ENCODE results near the gene CYP2J2. TPM values are rescaled to one million over a fixed set of nuclear protein-coding genes. Genes with fewer than 3 reads are reported as not detected.

Gene CYP2J2
- total and polyA plus RNA-seq, 2 donors (not counting 1 experiment from before 2014, with no cell fraction given): 0.34 to 0.91 TPM

- WGBS (ENCODE audit: insufficient coverage): no CpG with 5 or more reads among the region's 1 CpG
- Histone ChIP-seq H3K36me3 (replicated peaks in 1 of 2; ENCODE audit: control extremely low read depth in 1 of 2, control insufficient read depth in 1 of 2, extremely low read depth in 1 of 2, insufficient read depth in 2 of 2, low read length in 1 of 2) (no peaks in the 10 kb centered on the region), H3K9ac (ENCODE audit: low read length) (no peak overlapping the region), H3K79me2 (ENCODE audit: control insufficient read depth, insufficient read depth, low read length) (no peaks in the 10 kb centered on the region), H3K27ac (ENCODE audit: low read length in 2 of 2) (no peak overlapping the region), H3K4me2 (replicated peaks; ENCODE audit: low read depth, low read length, poor library complexity, severe bottlenecking) (no peak overlapping the region), H4K20me1 (ENCODE audit: control insufficient read depth, insufficient read depth, low read length, poor library complexity, severe bottlenecking) (no peaks in the 10 kb centered on the region), H3K9me3 (ENCODE audit: control extremely low read depth in 1 of 3, control insufficient read depth in 2 of 3, insufficient read depth in 1 of 3, low read length in 2 of 3) (peaks cover 0 to 2% (median under 1%) of the 10 kb centered on the region in 3 donors), H3K4me1 (ENCODE audit: control insufficient read depth in 2 of 2, insufficient read depth in 2 of 2, low read length in 2 of 2) (peaks cover 10% of the 10 kb centered on the region in 2 donors), H3K4me3 (ENCODE audit: control extremely low read depth in 1 of 5, extremely low read depth in 1 of 5, insufficient read depth in 1 of 5, low read depth in 2 of 5, low read length in 4 of 5) (no peak overlapping the region), H2AFZ (ENCODE audit: insufficient read depth, low read depth, low read length, poor library complexity, severe bottlenecking) (no peak overlapping the region), H3K27me3 (replicated peaks in 1 of 4; ENCODE audit: control extremely low read depth in 1 of 4, control insufficient read depth in 3 of 4, insufficient read depth in 4 of 4, low read length in 3 of 4) (peaks cover 0 to 12% (median 6%) of the 10 kb centered on the region in 4 experiments)
- ChIA-PET CTCF (interaction anchor here (1.3 kb wide), 1 partner anchor 18 kb away, joined by 4 read pairs; no protein-coding TSS in a partner anchor), POLR2A (no interaction called here)
- Mint-ChIP-seq H3K4me3 (no peak overlapping the region), H3K27me3 (peaks cover 39% of the 10 kb centered on the region), H3K9me3 (ENCODE audit: insufficient read depth) (no peaks in the 10 kb centered on the region), H3K4me1 (peaks cover 17% of the 10 kb centered on the region), H3K27ac (no peak overlapping the region)
- ATAC-seq (ENCODE audit: low read depth) (no peak), DNase-seq (no peak)
- intact Hi-C loops (cut with micrococcal nuclease): no loop called here
- TF ChIP-seq CTCF (IDR thresholded peaks at IDR 0.05) (no peak), EZH2 (IDR thresholded peaks at IDR 0.05; ENCODE audit: borderline replicate concordance, insufficient read depth, low read depth, low read length, poor library complexity, severe bottlenecking) (no peak)
Observed at GRCh38 chr1:59928996-59929395, 2.4 kb upstream of the CYP2J2 start.

DNA sequence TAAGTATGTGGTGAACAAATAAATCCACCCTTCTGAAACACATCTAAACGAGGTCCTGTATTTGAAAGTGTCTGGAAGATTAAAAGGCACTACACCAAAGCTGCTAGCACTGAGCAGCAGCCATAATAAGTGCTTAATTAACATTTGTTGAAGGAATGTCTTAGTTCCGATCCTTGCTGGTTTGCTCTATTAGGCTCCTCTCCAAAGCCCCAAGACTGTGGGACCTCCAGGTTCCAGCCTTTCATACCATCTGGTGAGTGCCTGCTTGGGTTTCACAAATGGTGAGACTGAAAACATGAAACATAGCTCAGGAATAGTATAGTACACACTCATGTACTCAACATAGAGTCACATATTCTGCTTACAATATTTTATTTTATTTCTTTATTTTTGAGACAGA is 640 bp upstream of the CYP2J2 start:
- H3K9ac ChIP-seq (ENCODE audit: low read length): no peak overlapping the region
- peak overlapping the region; percentile 79 for H3K4me2 ChIP-seq (replicated peaks; ENCODE audit: low read depth, low read length, poor library complexity, severe bottlenecking)
- no peaks in the 10 kb centered on the region for H3K36me3 ChIP-seq (replicated peaks in 1 of 2; ENCODE audit: control extremely low read depth in 1 of 2, control insufficient read depth in 1 of 2, extremely low read depth in 1 of 2, insufficient read depth in 2 of 2, low read length in 1 of 2)
- peak overlapping the region; percentile 94 for H2AFZ ChIP-seq (ENCODE audit: insufficient read depth, low read depth, low read length, poor library complexity, severe bottlenecking)
- no peaks in the 10 kb centered on the region for H3K79me2 ChIP-seq (ENCODE audit: control insufficient read depth, insufficient read depth, low read length)
- H3K9me3 ChIP-seq (ENCODE audit: control extremely low read depth in 1 of 3, control insufficient read depth in 2 of 3, insufficient read depth in 1 of 3, low read length in 2 of 3): peaks cover 0 to 4% (median 1%) of the 10 kb centered on the region in 3 donors
- TF ChIP-seq CTCF (IDR thresholded peaks at IDR 0.05) (no peak), EZH2 (IDR thresholded peaks at IDR 0.05; ENCODE audit: borderline replicate concordance, insufficient read depth, low read depth, low read length, poor library complexity, severe bottlenecking) (no peak)
- H3K27ac ChIP-seq (ENCODE audit: low read length in 2 of 2): no peak overlapping the region
- H4K20me1 ChIP-seq (ENCODE audit: control insufficient read depth, insufficient read depth, low read length, poor library complexity, severe bottlenecking): no peaks in the 10 kb centered on the region
- ATAC-seq (ENCODE audit: low read depth): no peak
- no peak for DNase-seq
- WGBS (ENCODE audit: insufficient coverage): no CpG with 5 or more reads among the region's 2 CpGs
- ChIA-PET POLR2A (no interaction called here), CTCF (no interaction called here)
- peaks cover 10% of the 10 kb centered on the region in 2 donors for H3K4me1 ChIP-seq (ENCODE audit: control insufficient read depth in 2 of 2, insufficient read depth in 2 of 2, low read length in 2 of 2)
- Mint-ChIP-seq H3K4me1 (peaks cover 17% of the 10 kb centered on the region), H3K4me3 (peak overlapping the region; percentile 95), H3K27me3 (peaks cover 26% of the 10 kb centered on the region), H3K27ac (no peak overlapping the region), H3K9me3 (ENCODE audit: insufficient read depth) (no peaks in the 10 kb centered on the region)
- intact Hi-C loops (cut with micrococcal nuclease): no loop called here
- peaks cover 0 to 15% (median 5%) of the 10 kb centered on the region in 4 experiments for H3K27me3 ChIP-seq (replicated peaks in 1 of 4; ENCODE audit: control extremely low read depth in 1 of 4, control insufficient read depth in 3 of 4, insufficient read depth in 4 of 4, low read length in 3 of 4)
- H3K4me3 ChIP-seq (ENCODE audit: control extremely low read depth in 1 of 5, extremely low read depth in 1 of 5, insufficient read depth in 1 of 5, low read depth in 2 of 5, low read length in 4 of 5): peak overlapping the region in 1 of 5 experiments; percentile 79
